ENCODE measurements around the gene CTBS. TPM values are rescaled to one million over a fixed set of nuclear protein-coding genes. Genes with fewer than 3 reads are reported as not detected.
A peak's percentile ranks its signal among the peaks of the same experiment; 100 is the strongest.

The CTBS gene
- total RNA-seq, 3 donors from 2014 or later: 15.9 to 25.4 (median 23.3) TPM

DNA sequence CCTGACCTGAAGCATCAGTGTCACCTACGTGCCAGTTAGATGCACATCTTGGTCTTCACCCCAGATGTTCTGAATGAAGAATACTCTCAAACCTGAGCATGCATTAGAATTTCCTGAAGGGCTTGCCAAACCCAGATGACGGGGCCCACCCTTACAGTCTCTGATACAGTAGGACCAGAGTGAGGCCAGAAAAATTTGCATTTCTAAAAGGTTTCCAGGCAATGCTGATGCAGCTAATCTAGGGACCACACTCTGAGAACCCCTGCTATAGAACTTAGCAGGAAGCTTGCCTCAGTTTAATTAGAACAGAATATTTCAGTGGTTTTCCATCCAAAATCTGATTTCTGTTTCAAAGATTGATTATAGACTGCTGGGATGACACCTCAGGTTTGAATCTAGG, 9.9 kb upstream of the CTBS start:
- ATAC-seq: no peak
- H3K9me3 ChIP-seq: no peaks in the 10 kb centered on the region
- no peak for DNase-seq
- no peak overlapping the region for H3K4me3 ChIP-seq
- no peaks in the 10 kb centered on the region for H3K36me3 ChIP-seq (ENCODE audit: low read depth)
- TF ChIP-seq, protein P1, sequence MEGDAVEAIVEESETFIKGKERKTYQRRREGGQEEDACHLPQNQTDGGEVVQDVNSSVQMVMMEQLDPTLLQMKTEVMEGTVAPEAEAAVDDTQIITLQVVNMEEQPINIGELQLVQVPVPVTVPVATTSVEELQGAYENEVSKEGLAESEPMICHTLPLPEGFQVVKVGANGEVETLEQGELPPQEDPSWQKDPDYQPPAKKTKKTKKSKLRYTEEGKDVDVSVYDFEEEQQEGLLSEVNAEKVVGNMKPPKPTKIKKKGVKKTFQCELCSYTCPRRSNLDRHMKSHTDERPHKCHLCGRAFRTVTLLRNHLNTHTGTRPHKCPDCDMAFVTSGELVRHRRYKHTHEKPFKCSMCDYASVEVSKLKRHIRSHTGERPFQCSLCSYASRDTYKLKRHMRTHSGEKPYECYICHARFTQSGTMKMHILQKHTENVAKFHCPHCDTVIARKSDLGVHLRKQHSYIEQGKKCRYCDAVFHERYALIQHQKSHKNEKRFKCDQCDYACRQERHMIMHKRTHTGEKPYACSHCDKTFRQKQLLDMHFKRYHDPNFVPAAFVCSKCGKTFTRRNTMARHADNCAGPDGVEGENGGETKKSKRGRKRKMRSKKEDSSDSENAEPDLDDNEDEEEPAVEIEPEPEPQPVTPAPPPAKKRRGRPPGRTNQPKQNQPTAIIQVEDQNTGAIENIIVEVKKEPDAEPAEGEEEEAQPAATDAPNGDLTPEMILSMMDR (IDR thresholded peaks at IDR 0.05): no peak
- no peaks in the 10 kb centered on the region for H3K4me1 ChIP-seq (ENCODE audit: low read depth)
- intact Hi-C loops (cut with DNase I, micrococcal nuclease): no loop called here

DNA sequence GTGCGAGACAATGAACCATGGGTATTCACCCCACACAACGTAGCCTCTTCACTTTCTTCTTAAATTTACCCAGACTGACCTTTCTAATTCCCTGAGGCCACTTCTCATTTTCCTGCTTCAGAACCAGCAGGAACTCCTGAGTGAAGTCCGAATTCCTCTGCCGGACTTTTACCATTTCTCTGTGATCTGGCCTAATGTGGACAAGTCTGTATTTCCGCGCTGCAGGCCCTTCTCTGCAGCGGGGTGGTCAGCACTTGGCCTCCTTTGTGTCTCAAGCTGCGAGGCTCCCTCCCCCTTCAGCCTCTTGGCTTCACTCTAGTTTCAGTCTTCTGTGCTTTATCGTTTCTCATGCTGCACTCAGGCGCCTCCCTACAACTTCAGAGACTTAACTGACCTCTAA, 9.4 kb upstream of the CTBS start:
- Histone ChIP-seq H3K4me1 (ENCODE audit: low read depth) (no peaks in the 10 kb centered on the region), H3K4me3 (no peak overlapping the region), H3K9me3 (no peaks in the 10 kb centered on the region), H3K36me3 (ENCODE audit: low read depth) (no peaks in the 10 kb centered on the region)
- DNase-seq (no peak), ATAC-seq (no peak)
- TF ChIP-seq, protein P1 (IDR thresholded peaks at IDR 0.05): no peak
- intact Hi-C loops (cut with DNase I, micrococcal nuclease): no loop called here

DNA sequence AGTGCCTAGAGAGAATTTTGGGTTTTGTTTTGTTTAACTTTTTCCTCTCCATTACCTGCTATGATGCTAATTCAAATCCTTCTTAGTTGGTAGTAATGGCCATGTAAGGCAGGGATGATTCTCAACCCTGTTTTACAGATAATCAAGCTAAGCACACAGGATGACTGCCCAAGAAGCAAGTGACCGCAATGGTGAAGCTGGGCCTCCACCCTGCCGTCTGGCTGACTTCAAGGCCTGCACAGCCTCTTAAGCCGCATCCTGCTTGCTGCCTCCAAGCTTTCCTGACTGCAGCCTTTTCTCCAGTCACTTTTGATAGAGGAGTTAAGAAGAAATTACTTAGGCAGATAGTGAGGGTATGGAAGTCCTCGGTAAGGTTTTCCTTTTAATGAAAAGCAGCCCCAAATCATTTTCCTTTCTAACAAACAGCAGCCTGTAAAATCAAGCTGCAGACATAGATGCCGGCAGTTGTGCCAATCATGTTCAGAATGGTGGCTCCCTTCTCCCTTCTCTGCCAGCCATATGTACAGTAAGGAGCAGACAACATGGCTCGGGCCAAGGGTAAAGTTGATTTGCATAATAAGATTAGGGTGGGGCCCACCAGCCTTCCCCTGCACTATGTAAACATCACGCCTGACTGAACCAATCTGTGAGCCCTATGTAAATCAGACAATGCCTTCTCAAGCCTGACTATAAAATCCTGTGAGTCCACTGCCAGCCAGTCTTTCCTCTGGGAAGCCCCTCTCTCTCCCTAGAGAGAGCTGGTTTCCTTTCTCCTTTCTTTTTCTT, 8.8 kb upstream of the CTBS start:
- Histone ChIP-seq H3K36me3 (ENCODE audit: low read depth) (no peaks in the 10 kb centered on the region), H3K4me1 (ENCODE audit: low read depth) (no peaks in the 10 kb centered on the region), H3K9me3 (no peaks in the 10 kb centered on the region), H3K4me3 (no peak overlapping the region)
- intact Hi-C loops (cut with DNase I, micrococcal nuclease): no loop called here
- DNase-seq (peak in 1 of 3 donors; percentile 22), ATAC-seq (peak; percentile 83)
- TF ChIP-seq, protein P1 (IDR thresholded peaks at IDR 0.05): no peak

DNA sequence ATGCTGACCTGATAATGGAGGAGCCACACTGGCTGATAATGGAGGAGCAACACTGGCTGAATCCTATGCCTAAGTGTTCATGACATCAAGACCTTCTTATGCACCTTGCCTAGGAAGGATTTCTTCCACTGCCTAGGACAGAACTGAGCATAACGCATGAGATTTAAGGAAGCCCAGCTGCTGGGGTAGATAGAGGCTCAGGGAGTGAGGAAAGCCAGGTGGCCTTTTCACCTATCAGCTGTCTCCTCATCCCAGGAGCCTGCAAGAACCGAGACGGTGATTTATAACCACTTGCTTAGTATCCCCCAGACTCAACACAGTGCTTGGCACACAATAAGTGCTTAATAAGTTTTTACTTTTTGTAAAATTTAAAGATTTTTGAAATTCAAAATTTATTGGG, 7.4 kb upstream of the CTBS start:
- Histone ChIP-seq H3K4me1 (ENCODE audit: low read depth) (no peaks in the 10 kb centered on the region), H3K9me3 (no peaks in the 10 kb centered on the region), H3K36me3 (ENCODE audit: low read depth) (no peaks in the 10 kb centered on the region), H3K4me3 (no peak overlapping the region)
- TF ChIP-seq, protein P1 (IDR thresholded peaks at IDR 0.05): no peak
- ATAC-seq (no peak), DNase-seq (no peak)
- intact Hi-C loops (cut with DNase I, micrococcal nuclease): no loop called here

DNA sequence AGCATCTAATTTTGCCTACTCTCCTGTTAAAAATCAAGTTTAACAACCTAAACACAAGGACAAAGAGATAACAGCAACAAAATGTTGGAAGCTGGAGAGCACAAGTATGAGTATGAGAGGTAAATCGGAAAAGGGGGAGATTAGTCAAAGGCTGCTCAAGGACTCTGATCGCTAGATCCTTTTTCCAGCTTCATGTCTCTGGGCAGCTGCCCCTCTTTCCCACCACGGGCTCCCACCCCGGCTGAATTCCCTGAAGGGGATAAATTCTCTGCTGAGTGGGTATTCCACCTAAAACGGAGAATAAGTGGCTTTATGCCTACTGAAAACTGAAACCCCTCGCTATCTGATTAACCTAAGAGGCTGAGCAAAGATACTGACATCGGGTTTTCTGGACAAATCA, 696 bp upstream of the CTBS start:
- Histone ChIP-seq H3K36me3 (ENCODE audit: low read depth) (no peaks in the 10 kb centered on the region), H3K4me3 (no peak overlapping the region), H3K4me1 (ENCODE audit: low read depth) (peaks cover 7% of the 10 kb centered on the region), H3K9me3 (no peaks in the 10 kb centered on the region)
- TF ChIP-seq, protein P1 (IDR thresholded peaks at IDR 0.05): no peak
- no peak for ATAC-seq
- no peak for DNase-seq
- intact Hi-C loops (cut with DNase I, micrococcal nuclease): no loop called here
